Thoracic aorta (tissue), 2 donors: Measurements from ENCODE around the gene TLR3. TPM values are rescaled to one million over a fixed set of nuclear protein-coding genes. Genes with fewer than 3 reads are reported as not detected.
A peak's percentile ranks its signal among the peaks of the same experiment; 100 is the strongest.

Experiments
- ATAC-seq: fragments of 150-250 bp; one replicate; pipeline ENCODE4 v1.8.0; 2017; ENCODE audit warnings: low read depth; ENCODE audit not compliant: insufficient number of reproducible peaks, low FRiP score
- DNase-seq: peaks from one replicate; pipeline ENCODE4 v3.0.0-alpha.2; 2020; ENCODE audit warnings: low spot score
- H3K27ac ChIP-seq, 2 donors: fragments of 200-600 bp; sonication (generic); 1 replicate in 1 of 2; 2 replicates in 1 of 2; pipeline ENCODE4 v1.5.1; 2016; ENCODE audit warnings: mild to moderate bottlenecking in 2 of 2, moderate library complexity in 2 of 2
- H3K27me3 ChIP-seq: fragments of 200-600 bp; sonication (generic); replicated peaks from 2 replicates; pipeline ENCODE4 v1.6.0; 2016; ENCODE audit warnings: mild to moderate bottlenecking; ENCODE audit not compliant: insufficient read depth
- H3K36me3 ChIP-seq: fragments of 200-600 bp; sonication (generic); one replicate; pipeline ENCODE4 v1.5.1; 2016
- H3K4me1 ChIP-seq, 2 donors: fragments of 200-600 bp; sonication (generic); 1 replicate in 1 of 2; 2 replicates in 1 of 2; pipeline versions ENCODE4 v1.5.1 to v1.6.0; 2016; ENCODE audit warnings: low read depth in 2 of 2, mild to moderate bottlenecking in 1 of 2; ENCODE audit not compliant: control insufficient read depth in 1 of 2
- H3K4me3 ChIP-seq: fragments of 200-600 bp; sonication (generic); 2 replicates; pipeline ENCODE4 v1.5.1; 2016; ENCODE audit warnings: mild to moderate bottlenecking
- H3K9me3 ChIP-seq: fragments of 200-600 bp; sonication (generic); 2 replicates; pipeline ENCODE4 v1.5.1; 2016
- CTCF ChIP-seq: fragments of 200-600 bp; sonication (generic); IDR thresholded peaks from one replicate; pipeline ENCODE4 v1.5.1; 2019; ENCODE audit warnings: antibody characterized with exemption
- total RNA-seq, 2 donors: library from RNA; depleted of rRNA; stranded (reverse); fragments of >200 nt; gene quantifications; one replicate each; pipeline versions ENCODE4 v1.1.0 to v1.2.3, GENCODE V29; 2016

The TLR3 gene
- total RNA-seq, result 1 to 10 TPM; 3.5 to 5.7 TPM

GRCh38 chr4:186068581-186069348 is at the start of gene TLR3:
TLR3 (plus strand) TSS chr4:186069156; CDS start chr4:186076620, 7,464 bp downstream.
- peak within 1 kb of the TSS; percentile 12 to 51 for H3K27ac ChIP-seq
- no peak for TF ChIP-seq CTCF
- DNase-seq, result no peak

GRCh38 chr4:186019269-186019668 is 49.7 kb upstream of the TLR3 start:
- no peak for ATAC-seq
- Histone ChIP-seq H3K27ac (no peak overlapping the region), H3K36me3 (no peaks in the 10 kb centered on the region), H3K27me3 (no peaks in the 10 kb centered on the region), H3K4me3 (no peak overlapping the region), H3K4me1 (peaks cover 0 to 9% of the 10 kb centered on the region in 2 donors), H3K9me3 (no peaks in the 10 kb centered on the region)
- DNase-seq, result no peak
- TF ChIP-seq CTCF, result no peak

More at GRCh38 chr4:186068581-186069348, at the start of gene TLR3:
- Histone ChIP-seq H3K9me3 (no peaks in the 10 kb centered on the region), H3K36me3 (no peaks in the 10 kb centered on the region), H3K27me3 (no peaks in the 10 kb centered on the region), H3K4me1 (peaks cover 0 to 7% of the 10 kb centered on the region in 2 donors), H3K4me3 (peak within 1 kb of the TSS; percentile 76)
- peak; percentile 17 for ATAC-seq

- no peak for TF ChIP-seq CTCF
- no peaks in the 10 kb centered on the region for H3K27me3 ChIP-seq
- H3K27ac ChIP-seq, result no peak overlapping the region
- H3K36me3 ChIP-seq, result no peaks in the 10 kb centered on the region
- no peak overlapping the region for H3K4me3 ChIP-seq
- H3K9me3 ChIP-seq, result no peaks in the 10 kb centered on the region
- ATAC-seq (no peak), DNase-seq (no peak)
- peaks cover 0 to 13% of the 10 kb centered on the region in 2 donors for H3K4me1 ChIP-seq
Observed at GRCh38 chr4:186020106-186020792, 48.7 kb upstream of the TLR3 start.

GRCh38 chr4:186020793-186021407 is 48.1 kb upstream of the TLR3 start:
- Histone ChIP-seq H3K27me3 (no peaks in the 10 kb centered on the region), H3K4me1 (peaks cover 2 to 18% of the 10 kb centered on the region in 2 donors), H3K9me3 (no peaks in the 10 kb centered on the region), H3K4me3 (peak overlapping the region; percentile 55), H3K27ac (no peak overlapping the region), H3K36me3 (no peaks in the 10 kb centered on the region)
- no peak for DNase-seq
- ATAC-seq, result no peak
- no peak for TF ChIP-seq CTCF
